HG03571 (cell line): ENCODE data around the gene AGER.
"Not testable (repeated sequence)": the region's sequence is repeated elsewhere in the genome, so short reads cannot be mapped to it uniquely, and the experiment has no call there.

Source experiments
- ATAC-seq: cut with Tn5 transposase; IDR thresholded peaks from one replicate; pipeline ENCODE4 v1.9.1; 2021; ENCODE audit not compliant: unreplicated experiment

The AGER gene

DNA sequence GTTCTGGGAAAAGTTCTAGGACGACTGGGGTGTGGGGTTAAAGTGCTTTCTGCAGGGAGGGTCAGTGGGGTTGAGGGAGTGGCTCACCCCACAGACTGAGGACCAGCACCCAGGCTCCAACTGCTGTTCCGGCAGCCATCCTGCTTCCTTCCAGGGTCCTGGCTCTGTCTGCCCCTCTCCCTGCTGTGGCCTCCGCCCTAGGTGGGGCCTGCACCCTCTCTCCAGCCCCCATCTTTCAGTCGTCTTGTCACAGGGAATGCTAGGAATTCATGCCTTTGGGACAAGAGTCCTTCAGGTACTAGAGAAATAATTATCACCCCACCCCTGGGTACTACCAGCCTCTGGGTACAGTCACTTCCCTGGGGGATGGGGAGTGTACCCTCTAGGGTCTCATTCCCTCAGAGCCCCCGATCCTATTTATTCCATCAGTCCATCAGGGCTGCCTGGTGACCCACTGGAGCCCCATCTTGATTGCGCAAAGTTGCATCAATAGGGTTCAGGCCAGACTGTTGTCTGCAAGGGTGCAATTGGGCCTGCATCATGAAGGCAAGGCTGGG, at the start of gene AGER:
TSS of gene AGER (minus strand) at position 170 of the 557 bp plus-strand sequence. CDS start at position 139, 31 bp downstream.
- no peak for ATAC-seq

DNA sequence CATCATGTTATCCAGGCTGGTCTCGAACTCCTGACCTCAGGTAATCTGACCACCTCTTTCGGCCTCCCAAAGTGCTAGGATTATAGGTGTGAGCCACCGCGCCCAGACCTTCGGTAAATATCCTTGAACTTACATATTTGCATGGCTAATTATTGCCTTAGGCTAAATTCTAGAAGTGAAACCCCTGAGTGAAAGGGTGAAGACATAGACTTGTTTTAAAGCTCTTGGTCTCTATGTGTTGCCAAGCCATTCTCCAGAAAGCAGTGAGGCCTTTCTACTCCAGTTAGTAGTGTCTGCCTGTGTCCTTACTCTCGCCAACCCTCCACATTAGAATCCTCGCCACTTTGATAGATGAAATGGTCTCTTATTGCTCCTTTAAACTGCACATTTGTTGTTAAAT, 42.4 kb upstream of the AGER start:
- ATAC-seq: no peak

DNA sequence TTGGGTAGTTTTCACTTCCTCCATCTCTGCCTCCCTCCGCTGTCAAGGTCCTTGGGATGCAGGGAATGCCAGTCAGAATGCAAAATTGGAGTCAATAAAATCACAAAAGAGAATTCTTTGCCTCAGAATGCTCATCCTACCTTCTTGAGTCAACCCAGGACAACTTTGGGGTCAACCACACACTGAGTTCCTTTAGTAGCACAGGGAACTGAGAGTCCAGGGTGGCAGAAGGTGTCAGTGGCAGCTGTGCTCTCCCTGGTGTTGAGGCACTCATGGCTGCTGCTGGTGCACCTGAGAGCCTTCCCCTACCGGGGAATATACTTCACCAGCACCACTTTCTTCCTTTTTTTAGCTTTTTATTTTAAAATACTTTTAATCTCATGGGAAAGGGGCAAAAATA, 40.6 kb upstream of the AGER start:
- no peak for ATAC-seq

DNA sequence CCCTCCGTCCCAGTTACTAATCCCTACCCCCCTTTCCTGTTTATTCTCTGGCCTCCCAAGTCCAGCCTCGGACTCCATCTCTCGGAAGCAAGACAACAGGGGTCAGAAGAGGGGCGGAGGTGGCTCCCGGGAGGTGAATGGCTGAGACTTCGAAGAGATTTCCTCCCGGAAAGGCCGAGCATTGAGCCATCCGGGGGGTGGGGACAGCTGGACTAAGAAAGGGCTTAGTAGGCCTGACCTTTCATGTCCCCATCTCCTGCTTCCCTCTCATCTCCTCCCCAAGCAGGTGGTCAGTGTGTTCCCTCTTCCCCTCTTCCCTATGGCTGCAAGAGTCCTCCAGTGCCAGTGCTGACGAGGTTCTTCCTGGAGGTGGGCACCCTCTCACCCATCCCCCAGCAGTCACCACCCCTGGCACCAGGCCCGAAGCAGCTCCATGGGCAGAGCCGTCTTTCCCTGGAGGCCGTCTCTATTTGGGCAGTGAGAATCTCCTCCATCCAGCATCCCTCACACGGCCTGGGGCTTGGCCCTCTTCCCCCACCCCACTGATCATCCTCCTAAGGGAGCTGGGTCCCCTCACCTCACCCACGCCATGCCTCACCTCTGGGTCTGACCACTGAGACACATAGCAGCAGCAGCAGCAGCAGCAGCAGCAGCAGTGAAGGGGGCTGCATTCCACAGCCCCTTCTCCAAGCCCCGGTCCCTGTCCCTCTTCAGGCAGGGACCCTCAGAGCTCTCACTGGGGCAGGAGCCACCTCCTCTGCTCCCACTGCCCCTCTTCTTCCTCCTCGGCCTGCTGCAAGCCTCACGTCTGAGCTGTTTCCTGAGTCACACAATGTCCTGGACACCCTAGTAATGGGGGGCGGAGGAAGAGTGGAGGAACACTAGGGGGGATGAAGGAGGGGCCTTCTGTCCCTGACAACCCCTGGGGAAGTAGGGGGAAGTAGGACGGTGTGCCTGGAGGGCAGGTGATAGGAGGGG, 39.5 kb upstream of the AGER start, which contains the start of gene NOTCH4:
TSS of gene NOTCH4 (minus strand) at position 810 of the 978 bp plus-strand sequence. CDS start at position 671, 139 bp downstream.
- ATAC-seq: no peak

DNA sequence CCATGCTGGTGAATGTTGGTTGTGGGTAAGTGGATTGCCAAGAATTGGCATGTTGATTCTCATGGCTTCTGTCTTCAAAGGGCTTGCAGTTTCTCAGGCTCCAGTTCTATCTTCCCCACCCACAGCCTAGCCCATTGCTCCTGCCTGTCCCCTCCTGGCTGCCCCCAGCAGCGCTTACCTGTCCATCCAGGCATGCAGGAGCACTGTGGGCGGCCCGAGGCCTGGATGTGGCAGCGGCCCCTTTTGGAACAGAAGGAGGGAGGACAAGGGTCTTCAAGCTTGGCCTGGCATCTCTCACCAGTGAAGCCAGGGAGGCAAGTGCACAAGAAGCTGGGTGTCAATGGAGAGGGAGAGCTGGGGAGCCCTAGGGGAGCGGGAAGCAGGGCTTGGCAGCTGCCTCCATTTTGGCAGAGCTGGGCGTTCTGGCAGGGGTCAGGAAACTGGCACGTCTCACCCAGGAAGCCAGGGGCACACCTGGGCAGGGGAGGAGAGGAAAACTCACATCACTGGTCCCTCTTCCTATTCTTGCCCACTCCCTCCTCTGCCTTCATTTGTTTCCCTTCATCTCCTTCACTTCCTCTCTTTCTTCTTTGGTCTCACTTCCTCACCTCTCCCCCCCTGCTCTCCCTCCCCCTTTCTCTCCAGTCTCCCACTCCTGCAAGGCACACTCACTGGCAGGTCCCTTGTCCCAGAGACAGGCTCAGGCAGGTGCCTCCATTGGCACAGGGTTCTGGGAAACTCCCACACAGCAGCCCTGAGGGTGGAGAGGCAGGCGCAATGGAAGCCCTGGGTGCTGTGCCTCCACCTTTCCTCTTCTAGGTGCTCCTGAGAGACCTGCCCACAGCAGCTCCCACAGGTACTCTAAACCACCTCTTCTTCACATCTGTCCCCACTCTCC, 38.5 kb upstream of the AGER start:
- ATAC-seq: no peak

DNA sequence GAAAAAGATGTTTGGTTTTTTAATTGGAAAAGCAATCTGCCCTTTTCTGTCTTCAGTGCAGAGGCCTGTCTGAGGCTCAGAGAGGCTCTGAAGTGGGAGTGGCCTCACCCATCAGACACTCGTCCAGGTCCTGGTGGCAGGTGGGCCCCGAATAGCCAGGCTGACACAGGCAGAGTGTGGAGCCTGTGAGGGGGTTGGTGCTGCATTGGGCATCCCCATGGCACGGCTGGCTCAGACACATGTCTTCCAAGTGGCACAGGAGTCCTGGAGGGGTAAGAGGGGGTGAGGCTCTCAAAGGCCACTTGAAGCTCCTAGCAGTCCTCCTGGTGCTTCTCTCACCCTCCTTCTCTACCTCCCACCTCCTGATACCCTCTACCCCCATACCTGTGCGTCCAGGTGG, 36.0 kb upstream of the AGER start:
- no peak for ATAC-seq

DNA sequence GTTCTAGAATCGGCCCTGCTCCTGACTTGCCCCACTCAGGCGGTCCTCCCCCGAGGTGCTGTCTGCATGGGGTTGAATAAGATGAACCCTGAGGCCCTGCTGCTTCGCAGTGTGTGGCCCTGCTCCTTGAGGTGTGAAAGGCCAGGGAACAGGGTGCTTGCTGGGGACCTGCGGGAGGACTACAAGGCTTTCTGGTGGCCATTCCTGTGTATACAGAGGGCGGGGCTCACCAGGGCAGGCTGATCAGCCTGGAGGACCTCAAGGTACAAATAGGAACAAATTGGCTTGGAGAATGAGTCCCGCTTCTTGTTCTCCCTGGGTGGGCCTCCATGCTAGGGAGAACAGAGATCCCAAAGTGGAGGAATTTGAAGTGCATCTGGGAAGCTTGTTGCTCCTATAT, 34.1 kb upstream of the AGER start:
- no peak for ATAC-seq

DNA sequence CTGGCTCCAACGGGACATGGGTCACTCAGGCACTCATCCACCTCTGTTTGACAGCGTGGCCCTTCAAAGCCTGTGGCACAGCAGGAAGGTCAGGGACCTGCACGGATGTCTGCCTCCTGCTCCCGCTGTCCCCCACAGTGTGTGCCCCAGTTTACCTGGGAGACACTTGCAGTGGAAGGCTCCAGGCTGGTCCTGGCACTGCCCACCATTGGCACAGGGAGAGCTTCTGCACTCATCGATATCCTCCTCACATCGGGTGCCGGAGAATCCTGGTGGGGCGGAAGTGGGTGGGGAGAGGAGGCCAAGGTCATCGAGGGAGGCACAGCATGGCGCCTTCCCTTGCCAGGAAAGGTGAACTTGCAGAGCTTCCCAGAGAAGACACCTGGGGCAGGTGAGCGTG, 32.9 kb upstream of the AGER start:
- no peak for ATAC-seq

DNA sequence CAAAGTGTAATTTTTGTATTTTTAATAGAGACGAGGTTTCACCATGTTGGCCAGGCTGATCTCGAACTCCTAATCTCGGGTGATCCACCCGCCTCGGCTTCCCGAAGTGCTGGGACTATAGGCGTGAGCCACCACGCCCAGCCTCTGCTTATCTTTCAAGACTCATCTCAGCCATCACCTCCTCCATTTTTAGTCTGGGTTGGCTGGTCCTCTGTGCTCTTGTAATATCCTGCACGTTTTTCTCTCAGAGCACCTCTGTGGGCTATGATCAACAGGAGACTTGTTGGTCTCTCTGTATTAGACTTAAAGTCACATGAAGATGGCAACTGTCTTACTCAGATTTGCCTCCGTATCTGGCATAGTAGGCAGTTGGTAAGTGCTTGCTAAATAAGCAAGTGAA, 32.2 kb upstream of the AGER start:
- no peak for ATAC-seq

DNA sequence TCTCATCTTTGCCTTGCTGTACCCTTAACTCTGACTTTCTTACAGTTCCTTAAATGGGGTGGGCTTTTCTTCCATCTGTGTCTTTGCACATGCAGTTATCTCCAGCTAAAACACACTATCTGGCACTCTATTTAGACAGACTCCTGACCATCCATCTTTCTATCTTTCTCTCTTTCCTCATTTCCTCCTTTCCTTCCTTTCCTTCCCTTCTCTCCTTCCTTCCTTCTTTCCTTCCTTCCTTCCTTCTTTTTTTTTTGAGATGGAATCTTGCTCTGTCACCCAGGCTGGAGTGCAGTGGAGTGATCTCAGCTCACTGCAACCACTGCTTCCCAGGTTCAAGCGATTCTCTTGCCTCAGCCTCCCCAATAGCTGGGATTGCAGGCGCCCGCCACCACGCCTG, 31.6 kb upstream of the AGER start:
- no peak for ATAC-seq

DNA sequence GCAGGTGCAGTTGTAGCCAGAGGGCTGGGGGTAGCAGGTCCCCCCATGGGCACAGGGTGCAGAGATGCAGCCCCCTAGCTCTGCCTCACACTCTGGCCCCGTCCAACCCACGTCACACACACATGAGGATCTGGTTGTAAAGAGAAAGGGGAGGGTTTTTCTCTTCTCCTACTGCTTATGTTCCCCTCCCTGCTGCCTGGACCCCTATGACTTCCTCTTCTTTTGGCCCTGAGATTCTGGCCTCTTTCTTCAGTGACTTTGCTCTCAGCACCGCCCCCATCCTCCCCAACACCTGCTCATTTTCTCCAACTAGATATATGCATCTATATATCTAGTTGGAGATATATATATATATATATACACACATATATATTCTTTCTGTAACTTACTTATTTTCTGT, 30.1 kb upstream of the AGER start:
- no peak for ATAC-seq

DNA sequence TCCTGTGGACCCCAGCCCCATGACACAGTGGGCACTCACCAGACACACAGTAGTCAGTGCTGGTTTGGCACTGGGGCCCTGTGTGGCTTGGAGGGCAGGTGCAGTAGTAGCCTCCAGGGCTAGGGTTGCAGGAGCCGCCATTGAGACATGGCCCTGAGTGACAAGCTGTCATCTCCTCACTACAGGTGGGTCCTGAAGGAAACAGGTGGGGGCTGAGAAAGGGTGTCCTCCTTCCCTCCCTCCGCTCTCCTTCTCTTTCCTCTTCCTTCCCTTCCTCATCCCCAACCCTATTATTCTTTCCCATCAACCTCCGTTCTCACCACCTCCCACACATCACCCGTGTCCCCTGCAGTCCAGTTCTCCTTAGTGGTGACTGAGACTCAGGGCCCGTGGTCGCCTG, 29.6 kb upstream of the AGER start:
- ATAC-seq: no peak

DNA sequence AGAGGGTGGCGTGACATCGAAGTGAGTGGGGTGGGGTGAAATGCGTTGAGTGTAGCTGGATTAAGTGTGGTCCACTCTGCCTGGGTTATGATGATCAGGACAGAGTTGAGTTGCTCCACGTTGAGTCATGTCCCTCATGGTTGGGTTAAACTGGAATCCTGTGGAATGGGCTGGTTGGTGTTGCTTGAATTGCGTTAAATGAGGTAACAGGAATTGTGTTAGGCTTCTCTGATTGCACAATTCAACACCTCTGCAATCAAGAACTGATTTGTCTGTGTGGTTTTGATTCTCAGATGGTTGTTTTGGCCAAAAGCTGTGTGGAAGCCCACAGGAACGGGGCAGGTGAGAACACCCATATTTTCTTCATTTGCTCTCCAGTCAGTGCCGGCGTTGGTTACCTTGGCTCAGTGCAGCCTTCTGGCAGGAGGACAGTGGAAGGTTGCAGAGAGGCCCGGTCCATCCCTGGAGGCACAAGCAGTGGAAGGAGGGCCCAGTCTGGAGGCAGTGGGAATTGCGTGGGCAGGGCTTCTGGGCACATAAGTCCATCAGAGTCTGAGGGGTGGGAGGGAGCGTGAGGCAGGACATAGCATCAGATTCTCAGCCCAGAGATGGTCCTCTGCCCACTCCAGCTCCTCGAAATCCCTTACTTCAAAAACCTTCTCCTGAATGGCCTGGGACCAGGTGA, 28.2 kb upstream of the AGER start:
- ATAC-seq: no peak

DNA sequence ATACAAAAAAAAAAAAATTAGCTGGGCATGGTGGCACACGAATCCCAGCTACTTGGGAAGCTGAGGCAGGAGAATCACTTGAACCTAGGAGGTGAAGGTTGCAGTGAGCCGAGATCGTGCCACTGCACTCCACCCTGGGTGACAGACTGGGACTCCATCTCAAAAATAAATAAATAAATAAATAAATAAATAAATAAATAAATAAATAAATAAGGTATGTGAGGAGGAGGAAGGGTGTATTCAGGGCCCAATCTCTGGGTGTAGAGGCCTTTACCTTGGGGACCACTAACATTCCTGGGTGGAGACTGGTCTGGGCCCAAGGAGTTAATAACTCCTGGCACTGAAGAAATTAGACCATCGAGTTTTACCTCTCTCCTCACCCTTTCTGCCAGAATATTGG, 27.4 kb upstream of the AGER start:
- ATAC-seq: not testable (repeated sequence)

DNA sequence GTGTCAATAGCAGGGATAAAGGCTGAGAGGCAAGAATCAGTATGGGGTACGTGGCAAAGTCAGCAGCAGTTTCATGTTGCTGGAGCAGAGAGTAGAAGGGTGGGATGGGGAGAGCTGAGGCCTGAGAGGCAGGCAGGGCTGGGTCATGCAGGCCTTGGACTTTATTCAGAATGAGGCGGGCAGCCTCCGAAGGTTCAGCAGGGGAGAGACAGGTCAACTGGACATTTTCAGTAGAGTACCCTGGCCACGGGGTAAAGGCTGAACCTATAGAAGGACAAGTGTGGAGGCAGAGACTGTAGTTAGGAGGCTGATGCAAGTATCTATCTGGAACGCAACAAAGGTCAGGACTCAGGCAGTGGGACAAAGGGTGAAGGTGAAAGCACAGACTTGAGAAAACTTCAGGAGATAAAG, 26.1 kb upstream of the AGER start:
- no peak for ATAC-seq

DNA sequence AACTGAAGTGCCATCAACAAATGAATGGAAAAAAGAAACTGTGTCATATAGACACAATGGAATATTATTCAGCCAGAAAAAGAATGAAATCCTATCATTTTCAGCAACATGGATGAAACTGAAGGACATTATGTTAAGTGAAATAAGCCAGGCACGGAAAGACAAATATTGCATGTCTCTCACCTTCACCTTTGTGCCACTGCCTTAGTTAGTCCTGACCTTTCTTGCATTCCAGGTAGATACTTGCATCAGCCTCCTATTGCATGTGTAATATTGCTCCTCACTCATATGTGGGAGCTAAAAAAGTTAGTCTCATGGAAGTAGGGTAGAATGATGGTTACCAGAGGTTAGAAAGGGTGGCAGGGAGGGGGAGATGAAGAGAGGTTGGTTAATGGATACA, 24.9 kb upstream of the AGER start:
- ATAC-seq: no peak

DNA sequence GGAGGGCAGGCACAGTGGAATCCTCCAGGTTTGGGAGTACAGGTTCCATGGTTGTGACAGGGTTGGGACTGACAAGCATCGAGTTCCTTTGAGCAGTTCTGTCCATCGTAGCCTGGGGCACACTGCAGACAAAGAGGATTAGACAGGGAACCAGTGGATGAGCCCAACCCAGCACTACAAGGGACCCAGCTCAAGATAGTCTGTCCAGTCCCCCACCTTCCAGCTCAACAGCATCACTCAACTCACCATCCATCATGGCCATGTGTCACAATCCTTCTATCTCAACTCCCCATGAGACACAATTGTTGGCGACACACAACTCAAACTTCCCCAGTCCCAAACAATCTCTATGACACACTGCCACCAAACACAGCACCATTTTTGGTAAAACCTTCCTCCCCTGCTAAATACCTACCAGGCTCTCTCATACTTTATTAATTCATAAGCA, 20.2 kb upstream of the AGER start:
- no peak for ATAC-seq

DNA sequence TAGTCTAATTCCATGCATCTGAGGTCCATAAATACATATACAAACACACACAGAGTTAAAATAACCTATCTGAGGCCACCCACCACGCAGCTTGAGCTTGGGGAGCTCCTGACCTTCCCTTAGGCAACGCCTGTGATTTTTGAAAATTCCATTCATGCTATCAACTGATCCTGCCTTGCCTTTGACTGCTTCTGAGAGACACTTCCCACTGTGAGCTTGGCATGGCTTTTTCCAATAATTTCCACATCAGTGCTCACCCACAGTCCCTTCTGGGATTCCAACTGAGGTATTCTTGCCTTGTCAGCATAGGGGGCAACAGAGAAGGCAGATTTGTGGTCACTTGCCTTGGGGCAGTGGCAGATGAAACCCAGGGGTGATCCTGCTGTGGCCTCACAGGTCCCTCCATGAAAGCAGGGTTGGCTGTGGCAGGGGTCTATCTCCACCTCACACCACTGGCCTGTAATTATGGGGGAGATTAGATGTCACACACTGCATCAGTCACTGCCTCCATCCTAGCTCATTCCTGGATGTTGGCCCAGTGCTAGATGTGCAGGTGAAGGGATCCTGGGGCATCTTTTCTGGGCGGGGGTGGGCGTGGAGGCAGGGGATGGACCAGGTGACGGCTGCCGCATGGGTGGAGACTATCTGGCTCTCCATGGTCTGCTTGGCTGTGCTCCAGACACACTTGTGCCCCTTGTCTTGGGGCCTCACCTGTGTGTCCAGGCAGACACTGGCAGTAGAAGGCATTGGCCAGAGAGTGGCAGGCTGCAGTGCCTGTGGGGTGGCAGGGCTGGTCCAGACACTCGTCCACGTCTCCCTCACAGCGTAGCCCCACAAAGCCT, 19.6 kb upstream of the AGER start:
- ATAC-seq: no peak

DNA sequence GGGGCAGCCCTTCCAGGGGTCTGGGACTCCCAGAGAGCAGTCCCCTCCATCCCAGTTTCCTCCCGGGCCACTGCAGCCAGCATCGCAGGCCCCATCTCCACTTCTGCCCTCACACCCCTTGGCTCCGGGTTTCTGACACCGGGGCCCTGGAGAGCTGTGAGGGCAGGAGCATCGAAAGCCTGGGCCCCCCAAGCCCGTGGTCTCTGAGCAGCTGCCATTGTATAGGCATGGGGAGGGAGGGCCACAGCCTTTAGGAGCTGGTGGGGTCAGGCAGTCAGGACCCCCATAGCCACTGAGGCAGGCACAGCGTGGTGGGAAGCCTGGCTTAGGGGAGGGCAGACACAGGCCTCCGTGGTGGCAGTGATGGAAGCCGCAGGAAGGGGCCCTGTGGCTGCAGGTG, 18.1 kb upstream of the AGER start:
- no peak for ATAC-seq
